Calu3 (cell line): Measurements from ENCODE around the gene SIRPG. TPM values are rescaled to one million over a fixed set of nuclear protein-coding genes. Genes with fewer than 3 reads are reported as not detected.

ENCODE experiments used
- BruUV-seq: library from RNA; stranded (reverse); fragments of 400-500 nt; replicated peaks from 2 replicates; lab custom pipeline; 2021; lab: Mats Ljungman, UMichigan
- CTCF ChIA-PET: fragments of 300-600 bp; sonication (Branson Sonifier 250); formaldehyde crosslinking; loops from one replicate; lab custom pipeline; 2022; ENCODE audit warnings: antibody characterized with exemption; lab: Charles Lee
- DNase-seq: peaks from one replicate; pipeline ENCODE4 v3.0.0; 2022
- H3K27ac Mint-ChIP-seq: one replicate; pipeline ENCODE4 v1.8.0; 2022; ENCODE audit warnings: mixed read lengths; ENCODE audit not compliant: unreplicated experiment
- H3K27me3 Mint-ChIP-seq: one replicate; pipeline ENCODE4 v1.8.0; 2022; ENCODE audit warnings: mixed read lengths; ENCODE audit not compliant: unreplicated experiment
- H3K36me3 Mint-ChIP-seq: one replicate; pipeline ENCODE4 v1.8.0; 2022; ENCODE audit warnings: mild to moderate bottlenecking, moderate library complexity, mixed read lengths; ENCODE audit not compliant: insufficient read depth, unreplicated experiment
- H3K4me1 Mint-ChIP-seq: one replicate; pipeline ENCODE4 v1.8.0; 2022; ENCODE audit warnings: mild to moderate bottlenecking, low read depth, mixed read lengths; ENCODE audit not compliant: unreplicated experiment
- H3K4me3 Mint-ChIP-seq: one replicate; pipeline ENCODE4 v1.8.0; 2022; ENCODE audit warnings: mild to moderate bottlenecking, low read depth, moderate library complexity, mixed read lengths; ENCODE audit not compliant: unreplicated experiment
- H3K9me3 Mint-ChIP-seq: one replicate; pipeline ENCODE4 v1.8.0; 2022; ENCODE audit warnings: low read depth, mixed read lengths; ENCODE audit not compliant: unreplicated experiment
- intact Hi-C: fragments of 100-400 bp; cut with micrococcal nuclease; formaldehyde crosslinking; loops from one replicate; pipeline ENCODE4 v1.10.0; 2022; ENCODE audit not compliant: unreplicated experiment
- total RNA-seq: library from RNA; stranded (reverse); gene quantifications from 2 replicates; pipeline ENCODE4 v1.2.3, GENCODE V29; 2022
- TF ChIP-seq, protein P1 (sequence below): fragments of 200-600 bp; IDR thresholded peaks from one replicate; pipeline ENCODE4 v1.8.0; 2022; ENCODE audit warnings: antibody characterized with exemption; ENCODE audit not compliant: unreplicated experiment

The SIRPG gene
- total RNA-seq, 1 experiment from 2014 or later: not detected

DNA sequence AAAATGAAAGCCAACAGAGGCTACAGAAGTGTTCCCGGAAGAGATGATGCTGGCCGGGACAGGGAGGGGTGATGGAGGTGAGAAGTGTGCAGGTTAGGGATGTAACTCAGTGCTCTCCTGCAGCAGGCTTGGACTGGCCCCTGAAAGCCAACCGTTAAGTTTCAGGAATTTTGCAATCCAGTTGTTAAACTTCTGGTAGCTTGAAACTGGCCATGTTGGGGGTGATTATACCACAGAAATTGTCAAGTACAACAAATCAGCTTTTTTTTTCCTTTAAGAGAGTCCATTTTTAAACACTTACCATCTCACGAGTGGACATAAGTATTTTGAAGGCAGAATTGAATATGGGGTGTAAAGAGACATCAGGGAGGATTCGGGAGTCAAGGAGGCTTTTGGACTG lies 29.0 kb downstream of the SIRPG start:
- intact Hi-C loops: no loop called here
- H3K4me1 Mint-ChIP-seq: peaks cover 23% of the 10 kb centered on the region

DNA sequence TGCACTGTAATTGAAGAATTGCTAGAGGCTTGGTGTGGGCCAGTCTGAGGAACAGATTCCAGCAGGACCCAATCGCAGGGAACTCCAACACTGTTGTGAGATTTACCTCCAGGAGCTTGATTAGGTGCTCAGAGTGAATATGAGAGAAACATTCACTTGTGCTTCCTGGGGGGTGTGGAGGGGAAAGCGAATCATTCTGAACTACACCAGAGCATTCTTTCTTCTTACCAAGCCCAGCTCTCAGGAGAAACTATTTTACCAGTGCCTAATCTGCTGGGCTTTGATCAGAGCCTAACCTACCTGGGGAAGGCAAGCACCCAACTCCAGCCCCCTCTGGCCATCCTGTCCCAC lies 30.4 kb downstream of the SIRPG start:
- H3K36me3 Mint-ChIP-seq: no peaks in the 10 kb centered on the region
- intact Hi-C loops: no loop called here
- peaks cover 20% of the 10 kb centered on the region for H3K4me1 Mint-ChIP-seq
- no peak for DNase-seq
- no TSS peak for BruUV-seq
- TF ChIP-seq, protein P1, sequence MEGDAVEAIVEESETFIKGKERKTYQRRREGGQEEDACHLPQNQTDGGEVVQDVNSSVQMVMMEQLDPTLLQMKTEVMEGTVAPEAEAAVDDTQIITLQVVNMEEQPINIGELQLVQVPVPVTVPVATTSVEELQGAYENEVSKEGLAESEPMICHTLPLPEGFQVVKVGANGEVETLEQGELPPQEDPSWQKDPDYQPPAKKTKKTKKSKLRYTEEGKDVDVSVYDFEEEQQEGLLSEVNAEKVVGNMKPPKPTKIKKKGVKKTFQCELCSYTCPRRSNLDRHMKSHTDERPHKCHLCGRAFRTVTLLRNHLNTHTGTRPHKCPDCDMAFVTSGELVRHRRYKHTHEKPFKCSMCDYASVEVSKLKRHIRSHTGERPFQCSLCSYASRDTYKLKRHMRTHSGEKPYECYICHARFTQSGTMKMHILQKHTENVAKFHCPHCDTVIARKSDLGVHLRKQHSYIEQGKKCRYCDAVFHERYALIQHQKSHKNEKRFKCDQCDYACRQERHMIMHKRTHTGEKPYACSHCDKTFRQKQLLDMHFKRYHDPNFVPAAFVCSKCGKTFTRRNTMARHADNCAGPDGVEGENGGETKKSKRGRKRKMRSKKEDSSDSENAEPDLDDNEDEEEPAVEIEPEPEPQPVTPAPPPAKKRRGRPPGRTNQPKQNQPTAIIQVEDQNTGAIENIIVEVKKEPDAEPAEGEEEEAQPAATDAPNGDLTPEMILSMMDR: no peak
- H3K4me3 Mint-ChIP-seq: no peak overlapping the region
- no peaks in the 10 kb centered on the region for H3K9me3 Mint-ChIP-seq
- CTCF ChIA-PET: no interaction called here
- peaks cover 12% of the 10 kb centered on the region for H3K27me3 Mint-ChIP-seq
- no peak overlapping the region for H3K27ac Mint-ChIP-seq

More for the DNA sequence above, 29.0 kb downstream of the SIRPG start:
- Mint-ChIP-seq H3K27me3 (peaks cover 12% of the 10 kb centered on the region), H3K27ac (no peak overlapping the region), H3K9me3 (no peaks in the 10 kb centered on the region), H3K4me3 (no peak overlapping the region), H3K36me3 (no peaks in the 10 kb centered on the region)
- CTCF ChIA-PET: no interaction called here
- TF ChIP-seq, protein P1: no peak
- no peak for DNase-seq
- BruUV-seq: no TSS peak

DNA sequence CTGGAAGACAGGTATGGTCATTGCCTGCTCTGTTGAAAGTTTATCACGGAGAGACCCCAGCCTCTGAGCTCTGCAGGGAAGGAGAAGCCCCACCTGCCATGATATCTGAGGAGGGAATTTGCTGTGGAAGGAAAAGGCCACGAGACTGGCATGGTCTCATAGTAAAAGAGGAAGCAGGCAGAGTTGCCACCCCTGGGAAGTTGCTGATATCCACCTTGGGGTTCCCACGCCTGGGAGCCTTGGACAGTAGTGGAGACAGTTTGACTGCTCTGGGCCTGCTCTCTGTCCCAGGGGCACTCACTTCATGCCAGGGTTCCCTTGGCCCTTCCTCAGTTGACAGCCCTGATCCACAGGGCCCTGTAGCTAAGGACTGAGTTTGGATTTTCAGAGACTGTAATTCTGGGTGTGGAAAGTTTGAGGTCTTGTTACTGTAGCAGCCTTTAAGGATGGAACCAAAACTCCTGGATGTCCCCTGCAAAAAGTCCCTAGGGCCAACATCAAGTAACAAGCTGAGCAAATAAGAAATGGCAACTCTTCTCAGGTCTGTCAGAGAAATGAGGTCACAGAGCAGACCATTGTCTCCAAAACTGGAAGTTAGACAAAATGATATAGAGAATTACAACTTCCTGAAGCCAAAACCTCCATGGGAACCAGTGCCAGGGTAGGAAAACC lies 30.9 kb downstream of the SIRPG start:
- no TSS peak for BruUV-seq
- TF ChIP-seq, protein P1: no peak
- peaks cover 12% of the 10 kb centered on the region for H3K27me3 Mint-ChIP-seq
- H3K4me1 Mint-ChIP-seq: peaks cover 16% of the 10 kb centered on the region
- intact Hi-C loops: no loop called here
- CTCF ChIA-PET: no interaction called here
- H3K4me3 Mint-ChIP-seq: no peak overlapping the region
- DNase-seq: no peak
- H3K36me3 Mint-ChIP-seq: no peaks in the 10 kb centered on the region
- no peaks in the 10 kb centered on the region for H3K9me3 Mint-ChIP-seq
- no peak overlapping the region for H3K27ac Mint-ChIP-seq

DNA sequence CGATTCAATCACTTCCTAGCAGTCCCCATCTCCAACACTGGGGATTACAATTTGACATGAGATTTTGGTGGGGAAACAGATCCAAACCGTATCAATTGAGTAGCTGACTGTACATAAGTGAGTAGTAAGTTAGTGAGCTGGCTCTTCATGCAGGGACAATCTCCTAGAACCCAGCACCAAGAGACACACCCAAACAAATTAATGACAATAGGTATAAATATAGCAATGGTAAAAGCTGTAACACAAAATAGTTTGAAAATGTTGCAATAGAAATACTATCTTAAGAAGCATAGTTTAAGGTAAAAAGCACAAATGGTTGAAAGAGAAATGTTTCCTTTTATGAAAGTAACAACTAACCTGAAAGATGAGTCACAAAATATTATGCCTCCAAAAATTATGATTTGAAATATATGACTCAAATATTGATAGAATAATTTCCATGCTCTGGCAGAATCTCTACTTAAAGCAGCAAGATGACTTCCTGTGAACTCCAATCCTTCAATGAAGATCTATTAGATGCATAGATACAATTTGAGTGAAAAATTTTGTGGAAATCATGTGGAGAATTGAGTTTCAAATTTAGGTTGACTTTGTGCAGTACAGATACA lies 32.4 kb downstream of the SIRPG start:
- intact Hi-C loops: no loop called here
- Mint-ChIP-seq H3K4me1 (peaks cover 9% of the 10 kb centered on the region), H3K4me3 (no peak overlapping the region), H3K36me3 (no peaks in the 10 kb centered on the region), H3K9me3 (no peaks in the 10 kb centered on the region), H3K27ac (no peak overlapping the region), H3K27me3 (peaks cover 12% of the 10 kb centered on the region)
- TF ChIP-seq, protein P1: no peak
- CTCF ChIA-PET: no interaction called here
- no peak for DNase-seq
- BruUV-seq: no TSS peak
